NOMO-1 treated with dmso at 0.1 percent for 144 hours (cell line): Measurements from ENCODE around the gene CHP2.
"Not testable (repeated sequence)": the region's sequence is repeated elsewhere in the genome, so short reads cannot be mapped to it uniquely, and the experiment has no call there.

Experiments used
- DNase-seq: peaks from one replicate; lab custom pipeline; 2025; ENCODE audit not compliant: unreplicated experiment; lab: John Stamatoyannopoulos, UW

The CHP2 gene

DNA sequence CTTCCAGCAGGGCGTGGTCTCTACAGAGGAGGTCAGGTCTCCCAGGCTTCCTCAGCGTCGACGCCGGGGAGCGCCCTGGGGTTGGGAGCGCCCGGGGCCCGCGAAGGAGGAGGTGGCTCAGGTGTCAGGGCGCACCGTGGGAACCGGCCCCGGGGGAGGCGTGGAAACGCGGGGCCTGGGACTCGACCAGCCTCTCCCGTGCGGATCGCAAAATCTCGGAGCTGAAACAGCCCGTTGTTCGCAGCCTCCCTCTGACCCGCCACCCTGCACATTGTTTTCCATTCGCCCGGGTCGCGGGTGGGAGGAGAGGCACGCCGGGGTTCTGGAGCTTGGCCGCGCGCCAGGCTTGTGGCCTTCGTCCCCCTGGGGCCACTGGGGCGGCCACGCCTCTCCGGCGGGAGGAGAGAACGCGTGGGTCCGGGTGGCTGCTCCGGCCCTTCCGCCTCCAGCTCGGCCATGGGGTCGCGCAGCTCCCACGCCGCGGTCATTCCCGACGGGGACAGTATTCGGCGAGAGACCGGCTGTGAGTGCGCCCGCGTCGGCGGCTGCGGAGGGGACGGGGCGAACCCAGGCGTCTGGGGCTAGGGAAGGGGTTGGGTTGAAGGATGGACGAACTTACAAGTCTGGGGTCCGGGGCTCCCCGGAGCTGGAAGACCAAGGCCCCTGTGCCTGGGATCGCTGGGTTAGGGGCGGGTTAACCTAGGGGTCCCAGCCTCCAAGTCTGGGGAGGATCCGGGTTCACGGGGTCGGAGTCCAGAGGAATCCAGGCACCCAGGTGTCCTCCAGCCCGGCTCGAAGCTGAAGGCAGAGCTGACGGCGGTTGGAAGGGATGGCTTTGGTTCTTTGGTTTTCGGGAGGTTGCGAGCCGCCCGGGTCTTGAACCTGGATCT is at the start of gene CHP2:
Gene CHP2, plus strand, starts transcription at position 433 of the 890 bp plus-strand sequence. Its CDS starts 24 bp downstream, at position 457.
- no peak for DNase-seq

DNA sequence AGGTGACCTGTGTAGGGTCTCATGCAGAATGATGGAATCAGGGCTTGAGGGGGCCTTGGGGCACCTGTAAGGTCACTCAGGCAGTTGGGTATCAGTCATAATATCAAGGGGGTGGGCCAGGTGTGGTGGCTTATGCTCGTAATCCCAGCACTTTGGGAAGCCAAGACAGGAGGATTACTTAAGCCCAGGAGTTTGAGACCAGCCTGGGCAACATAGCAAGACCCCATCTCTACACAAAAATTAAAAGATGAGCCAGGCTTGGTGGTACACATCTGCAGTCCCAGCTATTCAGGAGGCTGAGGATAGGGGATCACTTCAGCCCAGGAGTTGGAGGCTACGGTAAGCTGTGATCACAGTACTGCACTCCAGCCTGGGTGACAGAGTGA is 49.3 kb upstream of the CHP2 start:
- no peak for DNase-seq

DNA sequence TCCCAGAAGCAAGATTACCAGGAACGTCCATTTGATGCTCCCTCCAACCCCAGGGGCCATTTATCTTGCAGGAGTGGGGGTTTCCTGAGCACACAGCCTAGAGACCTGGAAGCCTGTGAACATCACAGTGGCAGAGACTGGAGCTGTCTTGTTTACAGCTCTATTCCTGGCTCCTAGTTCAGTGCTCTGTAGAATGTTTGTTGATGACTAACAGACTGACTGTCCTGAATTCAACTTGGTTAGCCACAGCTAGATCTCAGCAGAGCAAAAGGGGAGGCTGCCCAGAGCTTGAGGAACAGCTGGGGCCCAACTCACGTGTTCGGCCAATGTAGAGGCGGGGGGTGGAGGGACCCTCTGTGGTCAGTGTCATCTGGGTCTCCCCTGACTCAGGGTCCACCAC is 48.4 kb upstream of the CHP2 start:
- no peak for DNase-seq

DNA sequence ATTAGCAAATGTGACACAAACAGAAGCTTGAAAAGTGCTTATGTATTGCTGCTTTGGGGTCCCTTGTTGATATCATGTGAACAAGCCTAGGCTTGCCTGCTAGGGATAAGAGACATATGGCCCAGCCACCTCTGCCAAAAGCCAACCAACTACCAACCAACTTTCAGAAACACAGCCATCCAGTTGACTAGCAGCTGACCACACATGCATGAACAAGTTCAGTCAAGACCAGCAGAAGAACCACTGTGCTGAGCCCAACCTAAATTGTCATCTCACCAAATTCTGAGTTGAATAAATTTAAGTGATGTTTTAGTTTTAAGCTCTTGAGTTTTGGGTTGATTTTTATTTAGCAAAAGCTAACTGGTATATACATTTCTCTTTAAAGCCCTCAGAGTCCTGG is 45.3 kb upstream of the CHP2 start:
- no peak for DNase-seq

DNA sequence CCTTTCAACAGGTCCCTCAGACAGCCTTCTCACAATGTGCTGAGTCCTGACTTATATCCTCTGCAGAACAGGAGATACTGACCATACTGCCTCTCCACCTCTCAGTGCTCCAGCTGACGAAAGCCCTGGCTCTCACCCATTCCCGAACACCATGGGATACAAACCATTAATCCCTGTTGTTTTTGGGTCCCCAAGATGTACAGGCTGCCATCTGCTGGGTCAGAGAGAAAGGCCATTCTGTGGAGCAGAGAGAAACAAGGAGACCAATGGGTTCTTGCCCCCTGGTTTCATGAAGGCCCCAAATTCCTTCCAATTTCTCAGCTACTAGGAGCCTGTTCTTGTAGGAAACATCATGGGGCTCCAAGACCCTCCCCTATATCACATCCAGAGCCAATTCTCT is 44.8 kb upstream of the CHP2 start:
- DNase-seq: no peak

DNA sequence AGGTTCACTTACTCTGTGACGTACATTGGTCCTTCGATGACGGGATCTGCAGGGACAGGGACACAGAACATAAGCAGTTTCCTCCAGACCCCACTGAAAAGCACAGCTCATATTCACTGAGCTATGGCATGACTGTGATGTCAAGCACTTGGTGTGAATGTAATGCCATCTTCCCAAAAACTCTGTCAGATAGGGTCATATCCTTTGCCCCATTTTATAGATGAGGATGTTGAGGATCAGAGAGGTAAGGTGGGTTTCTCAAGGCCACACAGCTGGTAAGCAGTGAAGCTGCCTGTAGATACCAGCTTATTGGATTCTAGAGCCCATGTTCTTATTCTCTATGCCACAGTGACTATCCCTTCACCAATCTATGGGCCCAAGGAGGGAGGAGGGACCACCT is 44.3 kb upstream of the CHP2 start:
- no peak for DNase-seq

DNA sequence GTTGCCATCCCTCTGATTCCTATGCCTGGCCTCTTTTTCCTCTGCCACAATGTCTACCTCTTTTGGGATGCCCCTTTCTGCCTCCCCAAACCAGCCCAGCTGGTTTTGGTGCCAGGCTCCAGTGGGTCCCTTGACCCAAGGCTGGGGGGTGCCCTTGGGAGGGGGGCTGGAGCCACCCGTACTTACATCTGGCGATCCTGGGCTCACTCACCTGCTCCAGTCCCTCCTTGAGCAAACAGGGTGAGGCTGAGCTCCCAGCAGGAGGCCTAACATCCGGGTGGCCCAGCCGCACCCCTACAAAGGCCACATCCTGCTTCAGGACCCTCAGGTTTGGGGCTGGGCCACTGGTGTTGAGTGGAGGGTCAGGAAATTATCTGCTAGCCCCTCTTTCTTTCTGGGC is 43.0 kb upstream of the CHP2 start:
- no peak for DNase-seq

DNA sequence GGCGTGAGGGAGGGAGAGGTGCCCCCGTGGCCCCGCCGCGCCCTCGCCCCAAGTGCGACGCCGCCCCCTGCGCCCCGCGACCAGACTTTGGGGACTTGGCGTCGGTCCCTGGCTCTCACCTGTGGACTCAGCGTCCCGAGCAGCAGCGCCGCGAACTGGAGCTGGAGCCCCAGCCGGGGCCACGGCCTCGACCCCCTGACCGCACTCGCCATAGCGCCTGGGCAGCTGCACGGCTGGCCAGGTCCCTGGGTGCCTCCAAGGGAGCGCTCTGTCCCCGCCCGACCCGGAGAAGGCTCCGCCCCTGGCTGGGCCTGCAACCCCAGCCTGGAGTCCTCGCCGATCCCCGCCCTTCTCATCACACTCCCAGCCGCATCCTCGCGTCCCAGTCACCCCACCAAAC is 41.9 kb upstream of the CHP2 start, which contains the start of gene ERN2:
Gene ERN2, minus strand, starts transcription at position 247 of the 400 bp plus-strand sequence. Its CDS starts 35 bp downstream, at position 212.
- no peak for DNase-seq

DNA sequence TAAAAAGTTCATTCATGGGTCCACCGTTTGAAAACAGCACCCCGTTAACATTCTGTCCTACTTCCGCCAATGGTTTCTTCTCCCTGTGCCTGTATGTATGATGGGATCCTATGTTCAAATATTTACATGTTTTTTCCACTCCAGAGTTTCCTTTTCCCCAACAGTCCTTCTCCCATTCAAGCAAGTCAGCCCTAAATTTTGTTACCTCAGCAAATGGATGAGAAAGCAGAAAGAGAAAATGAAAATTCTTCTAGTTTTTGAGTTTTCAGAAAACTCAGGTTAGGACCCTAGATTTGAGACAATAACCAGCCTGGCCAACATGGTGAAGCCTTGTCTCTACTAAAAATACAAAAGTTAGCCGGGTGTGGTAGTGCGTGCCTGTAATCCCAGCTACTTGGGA is 38.3 kb upstream of the CHP2 start:
- DNase-seq: no peak

DNA sequence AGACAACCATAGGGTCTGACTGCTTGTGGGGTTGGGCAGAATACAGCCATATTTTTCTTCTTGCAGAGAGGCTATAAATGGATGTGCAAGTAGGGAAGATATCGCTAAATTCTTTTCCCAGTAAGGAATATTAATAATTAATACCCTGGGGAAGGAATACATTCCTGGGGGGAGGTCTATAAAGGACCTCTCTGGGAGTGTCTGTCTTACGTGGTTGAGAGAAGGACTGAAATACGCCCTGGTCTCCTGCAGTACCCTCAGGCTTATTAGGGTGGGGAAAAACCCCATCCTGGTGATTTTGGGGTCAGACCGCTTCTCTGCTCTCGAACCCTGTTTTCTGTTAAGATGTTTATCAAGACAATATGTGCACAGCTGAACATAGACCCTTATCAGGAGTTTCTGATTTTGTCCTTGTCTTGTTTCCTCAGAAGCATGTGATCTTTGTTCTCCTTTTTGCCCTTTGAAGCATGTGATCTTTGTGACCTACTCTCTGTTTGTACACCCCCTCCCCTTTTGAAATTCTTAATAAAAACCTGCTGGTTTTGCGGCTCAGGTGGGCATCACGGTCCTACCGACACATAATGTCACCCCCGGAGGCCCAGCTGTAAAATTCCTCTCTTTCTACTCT is 32.1 kb upstream of the CHP2 start:
- DNase-seq: not testable (repeated sequence)

DNA sequence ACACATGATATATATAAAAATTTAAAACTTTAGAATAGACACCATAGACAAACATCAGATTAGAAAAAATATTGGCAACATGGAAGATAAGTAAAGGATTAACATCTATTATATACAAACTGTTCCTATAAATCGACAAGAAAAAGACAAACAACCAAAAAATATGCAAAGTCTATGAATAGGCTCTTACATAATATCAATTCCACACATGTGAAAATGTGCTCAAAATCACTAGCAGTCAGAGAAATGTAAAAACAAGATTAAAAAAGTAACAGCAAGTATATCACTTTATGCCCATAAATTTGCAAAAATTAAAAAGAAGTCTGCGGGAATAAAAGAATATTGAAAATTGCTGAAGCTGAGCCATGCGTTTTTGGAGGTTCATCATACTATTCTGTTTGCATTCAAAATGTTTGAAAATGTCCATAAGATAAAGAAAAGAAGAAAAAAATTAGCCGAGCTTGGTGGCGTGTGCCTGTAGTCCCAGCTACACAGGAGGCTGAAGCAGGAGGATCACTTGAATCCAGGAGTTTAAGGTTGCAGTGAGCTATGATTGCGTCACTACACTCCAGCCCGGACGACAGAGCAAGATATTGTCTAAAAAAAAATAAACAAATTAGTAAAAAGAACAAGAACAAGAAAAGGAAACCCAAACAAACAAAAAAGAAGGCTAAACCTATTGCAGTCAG is 30.6 kb upstream of the CHP2 start:
- no peak for DNase-seq

DNA sequence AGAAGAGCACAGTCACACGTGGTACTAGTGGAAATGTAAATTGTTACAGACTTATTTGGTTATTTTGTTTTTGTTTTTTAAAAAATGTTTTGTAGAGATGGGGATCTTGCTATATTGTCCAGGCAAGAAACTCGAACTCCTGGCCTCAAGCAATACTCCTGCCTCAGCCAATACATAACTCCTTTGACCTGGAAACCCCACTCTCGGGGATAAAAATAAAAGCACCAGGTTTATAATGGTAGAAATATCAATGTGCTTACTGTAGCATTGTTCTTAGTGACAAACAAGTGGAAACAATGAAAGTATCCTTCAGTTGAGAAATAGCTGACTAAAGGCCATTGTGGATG is 30.1 kb upstream of the CHP2 start:
- DNase-seq: no peak

DNA sequence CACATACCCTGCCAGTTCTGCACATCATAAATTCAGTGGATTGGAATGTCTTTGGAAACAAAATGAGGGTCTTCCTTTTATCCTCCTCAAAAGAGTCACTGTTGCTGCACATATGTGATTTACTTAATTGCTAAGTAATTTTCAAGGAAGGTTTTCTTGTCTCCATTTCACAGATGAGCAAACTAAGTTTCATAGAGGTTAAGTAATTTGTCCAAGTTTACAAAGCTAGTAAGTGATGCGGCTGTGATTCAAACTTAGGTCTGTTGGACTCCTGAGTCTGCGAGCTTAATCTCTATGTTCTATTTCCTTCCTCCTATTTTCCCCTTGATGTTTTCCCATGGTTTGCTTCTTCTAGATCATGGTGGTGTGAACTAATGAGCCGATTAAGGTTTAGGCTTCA is 28.1 kb upstream of the CHP2 start:
- DNase-seq: no peak

DNA sequence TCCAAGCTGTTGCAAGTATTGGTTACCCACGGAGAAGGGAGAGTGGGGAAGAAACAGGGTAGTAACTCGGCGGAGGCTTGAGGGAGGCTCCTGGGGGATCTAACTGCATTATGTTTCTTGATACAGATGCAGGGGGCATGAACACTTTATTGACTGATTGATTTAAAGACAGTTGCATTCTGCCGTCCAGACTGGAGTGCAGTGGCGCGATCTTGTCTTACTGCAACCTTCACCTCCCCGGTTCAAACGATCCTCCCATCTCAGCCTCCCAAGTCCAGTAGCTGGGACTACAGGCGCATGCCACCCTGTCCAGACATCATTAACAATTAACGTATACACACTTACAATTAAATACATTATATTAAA is 26.7 kb upstream of the CHP2 start:
- no peak for DNase-seq

DNA sequence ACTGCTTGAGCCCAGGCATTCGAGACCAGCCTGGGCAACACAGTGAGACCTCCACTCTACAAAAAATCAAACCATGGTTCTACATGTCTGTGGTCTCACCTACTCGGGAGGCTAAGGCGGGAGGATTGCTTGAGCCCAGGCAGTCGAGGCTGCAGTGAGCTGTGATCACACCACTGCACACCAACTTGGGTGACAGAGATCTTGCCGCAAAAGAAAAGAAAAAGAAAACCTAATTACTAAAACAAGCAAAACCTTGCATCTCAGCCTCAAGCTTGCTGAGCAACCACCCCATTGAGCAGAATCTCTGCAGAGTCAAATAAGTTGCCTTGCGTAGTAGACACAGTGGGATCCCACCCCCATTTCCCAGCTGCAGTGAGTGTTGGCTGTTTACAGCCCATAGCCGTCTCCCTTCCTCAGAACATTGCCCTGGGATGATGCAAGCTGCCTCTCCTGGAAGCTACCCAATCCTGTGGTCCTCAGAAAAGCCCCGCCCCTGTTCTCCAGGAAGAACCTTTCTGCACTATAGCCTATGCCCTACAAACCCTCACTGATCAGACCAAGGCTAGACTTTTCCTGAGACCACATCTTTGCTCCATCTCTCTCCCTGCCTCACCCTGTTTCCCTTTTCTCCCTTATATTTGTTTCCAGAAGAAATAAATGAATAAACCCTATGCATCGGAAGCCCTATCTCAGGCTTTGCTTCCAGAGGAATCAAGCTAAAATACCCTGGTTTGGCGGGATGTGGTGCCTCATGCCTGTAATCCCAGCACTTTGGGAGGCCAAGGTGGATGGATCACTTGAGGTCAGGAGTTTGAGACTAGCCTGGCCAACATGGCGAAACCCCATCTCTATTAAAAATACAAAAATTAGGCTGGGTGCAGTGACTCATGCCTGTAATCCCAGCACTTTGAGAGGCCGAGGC is 25.1 kb upstream of the CHP2 start:
- DNase-seq: no peak

DNA sequence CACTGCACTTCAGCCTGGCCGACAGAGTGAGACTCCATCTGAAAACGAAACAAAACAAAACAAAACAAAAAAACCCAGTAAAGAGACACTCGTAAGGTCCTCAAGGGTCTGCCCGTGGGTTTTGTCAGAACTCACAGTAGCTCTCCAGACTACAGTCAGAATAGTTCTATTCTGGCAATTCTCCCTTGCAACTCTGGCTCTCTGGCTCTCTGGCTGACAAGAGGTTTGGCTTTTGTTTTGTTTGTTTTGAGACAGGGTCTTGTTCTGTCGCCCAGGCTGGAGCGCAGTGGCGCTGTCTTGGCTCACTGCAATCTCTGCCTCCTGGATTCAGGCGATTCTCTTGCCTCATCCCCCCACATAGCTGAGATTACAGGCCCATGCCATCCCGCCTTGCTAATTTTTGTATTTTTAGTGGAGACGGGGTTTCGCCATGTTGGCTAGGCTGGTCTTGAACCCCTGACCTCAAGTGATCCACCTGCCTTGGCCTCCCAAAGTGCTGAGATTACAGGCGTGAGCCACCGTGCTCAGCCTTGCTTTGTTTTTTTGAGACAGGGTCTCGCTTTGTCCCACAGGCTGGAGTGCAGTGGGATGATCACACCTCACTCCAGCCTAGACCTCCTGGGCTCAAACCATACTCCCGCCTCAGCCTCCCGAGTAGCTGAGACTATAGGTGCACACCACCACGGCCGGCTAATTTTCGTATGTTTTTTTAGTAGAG is 20.5 kb upstream of the CHP2 start:
- DNase-seq: no peak

DNA sequence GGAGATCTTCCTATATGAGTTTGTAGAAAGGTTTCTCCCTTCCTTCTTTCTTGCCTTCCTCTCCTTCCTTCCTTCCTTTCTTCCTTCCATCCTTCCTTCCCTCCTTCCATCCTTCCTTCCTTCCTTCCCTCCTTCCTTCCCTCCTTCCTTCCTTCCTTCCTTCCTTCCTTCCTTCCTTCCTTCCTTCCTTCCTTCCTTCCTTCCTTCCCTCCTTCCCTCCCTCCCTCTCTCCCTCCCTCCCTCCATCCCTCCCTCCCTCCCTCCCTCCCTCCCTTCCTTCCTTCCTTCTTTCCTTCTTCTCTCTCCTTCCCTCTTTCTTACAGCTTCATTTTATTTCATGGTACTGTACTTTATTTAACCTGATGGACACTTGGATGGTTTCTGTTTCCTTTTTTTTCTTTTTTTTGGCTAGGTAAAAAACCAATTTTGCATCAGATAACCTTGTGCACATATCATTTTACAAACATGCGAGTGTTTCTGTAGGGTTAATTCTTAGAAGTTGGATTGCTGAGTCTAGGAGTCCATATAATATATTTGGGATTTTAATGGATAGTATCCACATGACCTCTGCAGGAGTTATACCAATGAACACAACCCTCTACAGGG is 17.3 kb upstream of the CHP2 start:
- not testable (repeated sequence) for DNase-seq

DNA sequence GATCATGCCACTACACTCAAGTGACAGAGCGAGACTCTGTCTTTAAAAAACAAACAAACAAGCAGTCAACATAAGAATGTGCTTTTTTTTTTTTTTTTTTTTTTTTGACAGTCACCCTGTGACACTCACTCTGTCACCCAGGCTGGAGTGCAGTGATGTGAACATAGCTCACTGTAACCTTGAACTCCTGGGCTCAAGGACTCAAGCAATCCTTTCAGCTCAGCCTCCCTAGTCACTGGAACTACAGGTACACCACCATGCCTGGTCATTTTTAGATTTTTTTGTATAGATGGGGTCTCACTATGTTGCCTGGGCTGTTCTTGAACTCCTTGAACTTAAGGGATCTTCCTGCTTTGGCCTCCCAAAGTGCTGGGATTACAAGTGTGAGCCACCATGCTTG is 15.3 kb upstream of the CHP2 start:
- no peak for DNase-seq

DNA sequence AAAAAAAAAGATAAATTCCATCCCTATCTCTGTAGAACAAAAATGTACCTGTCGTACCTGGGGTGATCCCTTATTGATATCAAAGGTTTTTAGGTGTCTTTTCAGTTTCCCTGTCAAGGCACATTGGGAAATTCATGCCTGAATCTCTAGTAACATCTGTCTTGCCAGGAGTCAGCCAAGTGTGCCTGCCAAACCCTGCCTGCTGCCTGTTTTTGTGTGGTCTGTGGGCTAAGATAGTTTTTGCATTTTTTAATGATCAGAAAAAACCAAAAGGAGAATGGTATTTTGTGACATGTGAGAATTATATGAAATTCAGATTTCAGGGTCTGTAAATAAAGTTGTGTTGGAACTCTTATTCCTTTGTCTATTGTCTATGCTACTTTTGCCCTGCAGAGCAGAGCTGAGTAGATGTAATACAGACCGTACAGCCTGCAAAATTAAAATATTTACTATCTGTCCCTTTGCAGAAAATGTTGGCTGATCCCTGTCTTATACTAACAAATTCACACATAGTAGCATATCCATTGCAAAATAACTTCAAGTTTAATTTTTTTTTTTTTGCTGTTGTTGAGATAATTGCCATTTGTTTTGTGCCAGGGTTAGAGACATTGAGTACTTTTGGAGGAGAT is 13.0 kb upstream of the CHP2 start:
- no peak for DNase-seq

DNA sequence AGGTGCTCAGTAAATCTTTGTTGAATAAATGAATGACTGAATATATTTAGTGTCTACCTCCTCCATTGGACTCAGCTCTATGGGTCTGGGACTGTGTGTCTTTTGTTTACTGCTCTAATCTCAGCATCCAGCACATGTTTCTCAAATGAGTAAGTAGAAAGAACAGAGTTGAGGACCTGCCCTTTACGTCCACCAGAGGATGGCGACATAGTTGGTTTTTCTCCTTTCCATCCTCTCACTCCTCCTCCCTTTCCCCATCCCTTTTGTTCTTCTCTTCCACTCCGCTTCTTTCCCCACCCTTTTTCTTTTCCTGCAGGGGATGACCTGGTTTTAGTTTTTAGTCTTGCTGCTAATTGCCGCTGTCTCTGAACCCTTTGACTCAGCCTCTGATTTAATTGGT is 12.1 kb upstream of the CHP2 start:
- no peak for DNase-seq
